ENCODE measurements around the gene MAP2K5.

Gene MAP2K5

GRCh38 chr15:67731112-67731721, 188.7 kb downstream of the MAP2K5 start:
- no peak for DNase-seq

GRCh38 chr15:67732164-67732563, 189.7 kb downstream of the MAP2K5 start:
- DNase-seq: no peak

- no peak for DNase-seq
These were observed 190.3 kb downstream of the MAP2K5 start for GRCh38 chr15:67732671-67733374.

GRCh38 chr15:67735896-67736295, 193.4 kb downstream of the MAP2K5 start:
- DNase-seq: no peak

- no peak for DNase-seq
These were observed 194.3 kb downstream of the MAP2K5 start for GRCh38 chr15:67736810-67737209.

- no peak for DNase-seq
These were observed 195.6 kb downstream of the MAP2K5 start for GRCh38 chr15:67738056-67738455.

- no peak for DNase-seq
These were observed 197.9 kb downstream of the MAP2K5 start for GRCh38 chr15:67740405-67740804.

- no peak for DNase-seq
These were observed 198.8 kb downstream of the MAP2K5 start for GRCh38 chr15:67741308-67741707.

- no peak for DNase-seq
These were observed 201.1 kb downstream of the MAP2K5 start for GRCh38 chr15:67743558-67743957.

- no peak for DNase-seq
These were observed 202.0 kb downstream of the MAP2K5 start for GRCh38 chr15:67744331-67745072.

GRCh38 chr15:67745073-67746006, 202.8 kb downstream of the MAP2K5 start:
- no peak for DNase-seq

- DNase-seq: no peak
These were observed 203.5 kb downstream of the MAP2K5 start for GRCh38 chr15:67746022-67746421.

GRCh38 chr15:67746450-67746849, 203.9 kb downstream of the MAP2K5 start:
- DNase-seq: no peak

- no peak for DNase-seq
These were observed 205.4 kb downstream of the MAP2K5 start for GRCh38 chr15:67747921-67748320.

GRCh38 chr15:67750371-67750770, 207.9 kb downstream of the MAP2K5 start:
- no peak for DNase-seq

GRCh38 chr15:67753891-67754290, 211.4 kb downstream of the MAP2K5 start:
- DNase-seq: no peak

GRCh38 chr15:67755264-67755663, 212.8 kb downstream of the MAP2K5 start:
- DNase-seq: no peak

GRCh38 chr15:67755936-67756335, 213.4 kb downstream of the MAP2K5 start:
- no peak for DNase-seq

GRCh38 chr15:67758619-67759300, 216.3 kb downstream of the MAP2K5 start:
- no peak for DNase-seq

GRCh38 chr15:67760901-67761300, 218.4 kb downstream of the MAP2K5 start:
- DNase-seq: peak; percentile 35

- peak; percentile 35 for DNase-seq
These were observed 218.8 kb downstream of the MAP2K5 start for GRCh38 chr15:67761343-67761742.
